GM19043 (cell line): ENCODE data around the gene NXPH1.

ENCODE experiments used
- ATAC-seq: cut with Tn5 transposase; IDR thresholded peaks from one replicate; pipeline ENCODE4 v1.9.1; 2021; ENCODE audit warnings: low read depth; ENCODE audit not compliant: unreplicated experiment

NXPH1 gene

DNA sequence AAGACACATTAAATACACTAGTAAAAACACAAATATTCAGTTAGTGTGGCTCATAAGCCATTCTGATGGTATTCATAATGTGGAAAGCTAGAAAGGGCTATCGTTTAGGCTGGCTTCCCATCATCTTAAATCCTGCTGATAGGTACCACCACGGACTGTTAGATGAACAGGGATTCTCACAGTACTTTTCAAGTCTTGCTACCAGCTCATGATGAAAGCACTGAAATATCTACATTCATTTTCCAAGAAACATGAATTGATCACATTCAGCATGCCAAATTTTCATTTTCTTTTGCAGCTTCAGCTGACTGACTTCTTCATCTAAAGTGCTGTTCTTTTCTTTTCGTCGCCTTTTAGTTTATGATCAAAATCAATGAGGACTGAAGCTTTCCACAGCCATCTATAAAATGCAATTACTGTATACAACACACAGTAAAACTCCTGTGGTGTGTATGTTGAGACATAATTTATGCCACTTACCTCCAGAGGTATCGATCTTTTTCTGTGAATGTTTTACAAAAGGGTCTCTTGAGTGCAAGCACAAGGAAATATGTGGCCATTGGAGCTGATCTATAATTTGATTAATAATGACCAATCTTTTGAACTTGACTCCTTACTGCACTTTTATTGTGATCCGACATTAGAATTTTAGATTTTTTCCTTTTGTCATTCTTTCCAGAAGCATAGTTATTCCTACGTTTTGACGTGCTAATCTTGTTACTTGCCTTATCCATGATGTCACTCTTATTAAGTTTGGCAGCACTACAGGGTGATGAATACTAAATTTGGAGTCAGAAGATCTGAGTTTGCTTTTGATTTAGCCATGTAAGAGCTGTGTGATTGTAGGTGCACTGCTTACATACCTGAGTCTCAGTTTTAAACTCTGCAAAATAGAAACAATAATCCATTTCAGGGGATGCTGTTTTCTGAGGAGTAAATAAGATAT lies 58.4 kb downstream of the NXPH1 start:
- no peak for ATAC-seq

DNA sequence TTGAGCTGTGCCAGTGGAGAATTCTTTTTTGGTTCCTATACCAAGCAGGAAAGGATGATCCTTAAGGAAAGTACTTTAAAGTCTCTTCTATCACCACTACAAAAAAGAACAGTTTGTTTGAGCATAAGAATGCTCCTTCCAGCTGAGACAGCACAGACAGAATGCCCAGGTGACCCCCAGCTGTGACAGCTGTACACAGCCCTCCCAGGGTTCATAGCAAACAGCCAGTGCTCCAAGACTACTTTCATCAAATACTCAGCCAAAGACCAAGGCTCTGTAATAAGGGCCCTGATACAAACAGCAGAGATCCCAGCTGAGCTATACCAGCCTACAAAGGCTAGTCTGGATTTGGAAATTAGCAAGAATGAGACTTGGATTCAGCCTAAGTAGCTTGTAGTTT lies 65.7 kb downstream of the NXPH1 start:
- no peak for ATAC-seq

DNA sequence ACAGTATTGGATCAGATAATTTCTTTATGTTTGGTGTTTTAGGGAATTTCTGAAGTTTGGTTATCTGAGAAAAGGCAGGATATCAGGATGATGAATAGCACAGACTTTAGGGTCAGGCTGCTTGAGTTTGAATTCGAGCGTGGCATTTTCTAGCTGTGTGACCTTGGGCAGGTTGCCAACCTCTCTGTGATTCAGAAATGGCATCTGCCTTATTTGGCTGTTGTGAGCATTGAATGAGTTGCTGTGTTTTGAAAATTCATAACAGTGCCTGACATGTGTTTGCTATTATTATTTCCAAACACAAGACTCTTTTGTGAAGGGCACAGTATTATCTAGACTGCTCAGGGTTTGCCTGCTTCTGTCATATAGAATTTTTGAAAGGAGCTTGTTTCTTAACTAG lies 66.9 kb downstream of the NXPH1 start:
- no peak for ATAC-seq

DNA sequence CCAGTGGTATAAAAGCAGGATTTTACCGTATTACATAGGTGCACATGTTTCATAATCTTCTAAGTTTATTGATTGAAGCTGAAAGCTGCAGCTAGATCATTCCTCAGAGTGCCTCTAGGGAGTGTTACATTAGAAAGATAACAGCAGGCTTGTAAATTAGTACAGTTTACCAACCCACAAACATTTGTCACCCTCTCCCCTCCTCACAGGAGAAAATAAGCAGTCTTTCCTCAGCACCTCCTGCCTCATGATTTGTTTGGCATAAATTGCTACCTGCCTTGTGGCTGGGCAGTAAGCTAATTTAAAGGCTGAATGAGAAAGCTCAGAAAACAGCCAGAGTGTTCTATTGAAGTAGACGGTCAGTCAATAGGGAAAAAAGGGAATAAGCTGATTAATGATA lies 74.2 kb downstream of the NXPH1 start:
- no peak for ATAC-seq

DNA sequence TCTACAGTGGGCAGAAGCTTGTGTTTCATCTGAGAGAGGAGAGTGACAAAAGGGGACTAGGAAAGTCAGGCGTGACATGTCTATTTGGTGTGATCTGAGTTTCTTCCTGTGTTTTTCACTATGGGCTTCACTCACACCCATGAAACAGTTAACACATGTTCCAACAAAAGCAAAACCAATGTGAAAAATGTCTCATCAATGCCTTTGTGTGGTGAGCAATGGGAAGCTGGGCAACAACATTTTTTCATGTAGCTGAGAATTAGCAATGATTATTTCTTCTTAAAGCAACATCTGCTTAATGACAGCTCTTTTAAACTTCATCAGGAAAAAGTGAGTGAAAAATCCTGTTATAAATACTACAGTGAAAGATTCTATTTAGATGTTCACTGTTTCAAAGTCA lies 76.2 kb downstream of the NXPH1 start:
- no peak for ATAC-seq

DNA sequence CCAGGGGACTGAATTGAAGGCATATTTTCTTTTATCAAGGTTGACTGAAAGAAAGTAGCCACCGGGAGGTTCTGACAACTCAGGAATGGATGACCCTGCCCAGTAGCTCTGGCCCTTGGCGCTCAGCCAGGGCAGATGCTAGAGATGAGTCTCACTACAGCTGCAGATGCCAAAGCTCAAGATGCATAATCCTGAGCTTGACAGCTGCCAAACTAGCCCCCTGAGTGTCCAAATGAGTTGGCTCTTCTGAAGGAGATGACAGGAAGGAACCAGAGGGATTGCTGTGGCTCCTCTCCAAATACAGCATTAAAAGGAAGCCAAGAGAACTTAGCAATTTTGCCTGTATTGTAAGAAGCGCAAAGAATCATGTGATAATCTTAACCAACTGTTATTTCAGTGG lies 78.4 kb downstream of the NXPH1 start:
- ATAC-seq: no peak

DNA sequence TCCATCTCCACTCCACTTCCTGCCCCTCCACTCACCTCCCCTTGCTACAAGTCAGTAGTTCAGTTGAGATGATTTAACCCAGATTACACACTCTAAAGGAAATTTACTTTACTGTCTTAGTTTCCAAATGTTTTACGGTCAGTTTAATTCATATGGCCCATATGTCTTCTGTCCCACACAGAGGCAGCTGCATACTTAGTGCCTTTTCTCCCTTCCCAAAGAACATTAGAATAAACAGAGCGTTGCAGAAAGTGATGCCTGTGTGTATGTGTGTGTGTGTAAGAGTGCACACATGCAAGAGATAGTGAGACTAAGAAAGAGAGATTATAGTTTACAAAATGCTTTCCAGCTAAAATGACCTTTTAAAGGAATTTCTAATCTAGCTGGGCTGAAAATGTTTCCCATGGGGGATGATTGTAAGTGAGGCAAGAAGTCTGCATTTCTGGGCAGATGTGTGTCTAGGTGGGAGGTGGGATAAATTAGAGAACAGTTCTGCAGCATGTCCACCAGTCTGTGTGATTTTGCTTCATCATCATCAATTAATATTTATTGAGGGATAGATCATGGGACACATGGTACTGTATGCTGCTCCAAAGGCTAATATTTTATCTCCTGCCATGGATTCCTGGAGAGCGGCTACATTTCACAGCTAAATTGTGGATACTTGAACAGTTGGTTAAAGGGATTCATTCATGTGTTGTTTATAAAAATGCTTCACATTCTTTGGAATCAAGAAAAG lies 81.5 kb downstream of the NXPH1 start:
- ATAC-seq: no peak

DNA sequence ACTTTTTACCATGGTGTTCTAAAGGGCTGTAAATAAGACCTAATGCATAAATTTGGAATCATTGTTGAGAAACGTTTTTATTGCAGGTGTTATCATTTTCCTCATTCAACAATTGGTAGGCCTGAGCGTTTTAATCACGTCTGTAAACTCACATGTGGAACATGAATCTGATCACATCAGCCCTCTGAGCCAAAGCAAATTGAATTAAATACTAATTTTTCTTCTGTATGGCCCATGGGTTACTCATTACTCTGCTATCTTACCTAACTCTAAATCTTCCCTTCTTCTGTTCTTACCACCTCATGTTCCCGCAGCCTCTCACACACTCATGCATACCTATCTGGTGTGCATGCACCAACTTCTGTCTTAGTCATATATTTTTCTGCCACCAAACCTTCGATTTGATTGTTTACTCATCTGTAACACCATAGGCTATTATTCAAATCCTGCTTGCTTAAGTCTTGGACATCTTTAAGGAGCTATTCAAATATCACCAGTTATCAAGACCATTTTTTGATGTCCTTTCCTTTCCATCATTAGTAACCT lies 82.3 kb downstream of the NXPH1 start:
- ATAC-seq: no peak

DNA sequence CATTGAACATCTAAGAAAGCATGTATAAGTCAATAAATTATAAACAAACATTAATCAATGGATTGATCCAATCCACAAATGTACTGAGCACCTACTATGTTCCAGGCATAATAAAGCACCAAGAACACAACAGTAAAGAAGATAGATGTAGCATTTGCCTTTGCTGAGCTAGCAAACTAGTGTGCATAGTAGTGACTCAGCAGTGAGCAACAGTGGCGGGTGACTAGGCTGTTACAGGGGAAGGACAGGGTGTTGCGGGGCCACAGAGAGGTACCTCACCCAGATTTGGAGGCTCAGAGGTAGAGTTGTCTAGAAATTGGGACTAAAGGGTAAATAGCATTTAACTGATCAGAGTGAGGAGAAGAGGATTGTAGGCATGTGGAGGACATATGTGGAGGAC lies 83.6 kb downstream of the NXPH1 start:
- ATAC-seq: no peak

DNA sequence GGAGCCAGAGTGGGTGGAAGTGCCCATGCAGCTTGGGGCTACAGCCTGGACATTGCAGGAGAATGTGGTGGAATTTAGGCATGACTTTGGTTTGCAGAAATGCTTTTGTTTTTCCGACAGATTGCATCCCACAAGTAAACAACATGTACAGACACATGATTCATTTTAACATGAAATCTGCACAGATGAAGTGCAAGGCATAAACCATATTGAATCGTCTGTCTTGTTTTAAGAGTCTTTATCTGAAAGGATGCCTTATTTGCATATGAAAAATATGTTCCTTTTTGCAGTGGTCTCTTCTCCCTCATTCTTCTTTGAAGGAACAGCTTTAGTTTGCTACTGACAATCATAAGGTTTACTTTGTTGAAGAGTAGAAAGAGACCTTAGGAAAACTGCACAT lies 94.9 kb downstream of the NXPH1 start:
- no peak for ATAC-seq

DNA sequence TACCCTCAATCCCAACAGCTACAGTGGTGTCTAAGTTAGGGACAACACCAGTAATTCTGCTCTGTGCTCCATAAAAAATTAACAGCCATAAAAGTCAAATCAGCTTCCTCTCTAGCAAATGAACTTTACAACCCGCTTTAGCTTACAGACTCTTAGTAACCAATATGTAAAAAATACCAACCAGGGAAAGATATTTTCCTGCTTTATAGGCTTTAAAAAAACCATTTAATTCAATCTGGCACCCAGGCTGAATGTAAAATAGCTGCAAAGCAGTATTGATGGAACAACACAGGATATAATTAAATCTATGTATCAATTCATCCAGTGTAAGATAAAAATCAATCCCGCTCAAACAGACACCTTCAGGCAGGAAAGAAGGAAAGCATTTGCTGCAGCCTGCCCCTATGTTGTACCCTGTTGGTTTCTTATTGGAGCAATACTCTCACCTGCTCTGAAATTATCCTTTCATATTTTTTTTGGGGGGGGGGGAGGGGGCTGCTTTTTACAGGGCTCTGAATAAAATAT lies 98.6 kb downstream of the NXPH1 start:
- no peak for ATAC-seq

DNA sequence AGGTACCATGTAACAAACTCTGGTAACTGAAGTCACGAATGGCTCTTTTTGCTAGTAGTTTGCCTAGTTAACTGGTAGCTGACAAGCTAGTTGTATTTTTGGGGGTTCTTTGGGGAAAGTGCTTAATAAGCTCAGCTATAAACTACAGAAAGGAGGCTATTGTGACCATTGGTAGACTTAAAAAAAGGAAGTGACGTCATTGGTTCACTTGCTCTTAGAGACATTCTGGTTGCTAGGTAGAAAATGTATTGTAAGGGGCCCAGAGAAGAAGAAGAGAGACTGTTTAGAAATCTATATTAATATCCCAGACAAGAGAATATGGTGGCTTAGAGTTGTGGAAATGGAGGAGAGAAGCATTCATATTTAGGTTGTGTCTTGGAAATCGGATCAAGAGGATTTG lies 103.0 kb downstream of the NXPH1 start:
- ATAC-seq: no peak

DNA sequence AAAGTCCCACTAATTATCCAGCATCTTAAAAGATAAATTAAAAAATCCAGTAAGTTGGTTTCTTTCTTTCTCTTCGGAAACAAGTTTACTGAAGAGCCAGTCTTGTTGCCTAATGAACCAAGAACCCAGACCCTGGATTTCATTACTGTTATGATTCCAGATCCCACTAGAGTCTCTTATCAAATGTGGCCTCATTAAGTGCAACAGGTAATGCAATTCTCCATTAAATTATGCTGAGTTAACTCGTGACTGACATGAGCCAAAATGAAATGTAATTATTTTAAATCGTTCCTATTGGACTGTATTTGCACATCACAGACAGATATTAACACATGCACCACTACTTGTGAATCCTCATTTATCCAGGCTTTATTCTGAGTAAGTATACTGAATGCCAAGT lies 115.6 kb downstream of the NXPH1 start:
- ATAC-seq: no peak

DNA sequence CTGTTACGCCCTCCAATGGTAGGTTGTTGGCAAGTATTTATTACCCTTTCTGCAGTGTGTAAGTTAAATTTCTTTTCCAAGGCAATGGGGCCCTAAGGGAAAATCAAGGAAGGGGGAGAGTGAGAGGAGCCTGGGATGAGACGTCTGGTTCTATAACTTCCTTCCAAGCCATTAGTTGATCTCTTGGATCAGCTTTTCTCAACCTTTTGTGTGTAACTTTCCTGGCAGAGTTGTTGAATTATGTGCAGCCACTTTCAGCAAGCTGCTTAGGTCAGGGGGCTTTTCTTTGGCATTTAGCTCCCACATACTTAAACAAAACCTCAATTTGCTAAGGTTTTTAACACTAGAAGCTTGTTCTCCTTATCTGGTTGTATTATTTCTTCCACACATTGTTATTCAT lies 127.1 kb downstream of the NXPH1 start:
- no peak for ATAC-seq

DNA sequence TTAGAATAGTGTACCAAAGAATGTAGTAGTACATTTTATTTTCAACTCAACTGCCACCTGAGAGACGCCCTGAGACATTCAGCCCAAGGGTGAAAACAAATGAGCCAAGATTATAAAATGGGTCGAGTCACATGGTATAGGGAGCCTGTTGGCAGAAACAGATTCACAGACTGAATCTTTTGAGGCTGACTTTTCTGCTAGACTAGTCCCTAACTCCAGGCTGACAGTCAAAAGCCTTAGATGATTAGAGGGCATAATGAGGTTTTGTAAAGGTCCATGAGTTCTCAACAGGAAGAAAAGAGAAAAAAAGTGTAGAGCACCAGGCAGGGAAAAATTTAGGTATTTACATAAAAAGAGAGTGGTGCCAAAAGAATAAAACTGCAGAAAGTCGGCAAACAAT lies 128.0 kb downstream of the NXPH1 start:
- ATAC-seq: no peak

DNA sequence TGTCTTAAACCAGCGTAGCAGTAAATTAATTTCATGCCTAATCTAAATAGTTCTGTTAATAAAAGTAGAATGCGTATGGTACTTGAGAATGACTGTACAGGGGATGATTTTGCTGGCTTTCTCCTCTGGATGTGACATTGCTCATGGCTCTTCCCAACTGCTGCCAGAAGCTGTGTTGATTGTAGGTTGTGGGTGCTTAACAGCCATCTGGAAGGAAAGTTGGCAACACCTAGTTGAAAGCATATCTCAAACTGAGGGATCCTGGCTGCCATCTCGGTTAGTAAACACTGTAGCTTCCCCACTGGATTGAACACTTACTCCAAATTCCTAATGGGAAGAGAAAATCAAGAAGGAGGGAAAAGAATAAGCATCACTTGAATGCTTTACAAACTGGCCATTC lies 130.9 kb downstream of the NXPH1 start:
- ATAC-seq: no peak

DNA sequence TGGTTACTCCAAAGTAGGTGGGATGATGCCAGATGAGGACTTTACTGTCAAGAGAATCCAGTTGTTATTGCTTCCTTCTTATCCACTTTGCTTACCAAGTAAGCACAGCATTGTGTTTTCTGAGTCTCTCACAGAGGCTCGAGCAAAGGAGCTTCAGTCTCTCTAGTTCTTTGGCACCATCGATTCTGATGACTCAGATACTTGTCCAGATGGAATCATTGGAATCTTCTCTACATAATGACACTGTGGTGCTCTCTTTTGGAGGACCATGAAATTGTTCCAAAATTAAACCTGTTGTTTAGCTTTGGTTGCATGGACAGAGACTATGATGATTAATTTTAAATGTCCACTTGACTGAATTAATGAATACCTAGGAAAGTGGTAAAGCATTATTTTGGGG lies 132.6 kb downstream of the NXPH1 start:
- no peak for ATAC-seq

DNA sequence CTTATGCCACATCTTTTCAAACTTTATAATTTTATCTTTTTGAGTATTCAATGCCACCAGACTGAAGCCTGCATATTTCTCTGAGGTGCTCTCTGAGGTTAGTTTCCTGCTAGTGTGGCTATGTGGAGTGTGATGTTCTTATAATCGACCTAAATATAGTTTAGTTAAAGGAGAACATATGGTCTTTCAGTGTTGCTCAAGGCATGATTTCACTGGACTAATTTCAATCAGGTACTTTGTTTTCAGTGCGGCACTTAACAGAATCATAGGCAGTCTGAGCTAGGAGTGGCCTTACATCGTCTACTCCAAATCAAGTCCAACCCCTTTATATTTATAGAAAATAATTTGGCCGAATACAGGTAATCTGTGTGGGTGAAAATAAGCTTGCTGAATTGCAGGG lies 134.2 kb downstream of the NXPH1 start:
- ATAC-seq: no peak

DNA sequence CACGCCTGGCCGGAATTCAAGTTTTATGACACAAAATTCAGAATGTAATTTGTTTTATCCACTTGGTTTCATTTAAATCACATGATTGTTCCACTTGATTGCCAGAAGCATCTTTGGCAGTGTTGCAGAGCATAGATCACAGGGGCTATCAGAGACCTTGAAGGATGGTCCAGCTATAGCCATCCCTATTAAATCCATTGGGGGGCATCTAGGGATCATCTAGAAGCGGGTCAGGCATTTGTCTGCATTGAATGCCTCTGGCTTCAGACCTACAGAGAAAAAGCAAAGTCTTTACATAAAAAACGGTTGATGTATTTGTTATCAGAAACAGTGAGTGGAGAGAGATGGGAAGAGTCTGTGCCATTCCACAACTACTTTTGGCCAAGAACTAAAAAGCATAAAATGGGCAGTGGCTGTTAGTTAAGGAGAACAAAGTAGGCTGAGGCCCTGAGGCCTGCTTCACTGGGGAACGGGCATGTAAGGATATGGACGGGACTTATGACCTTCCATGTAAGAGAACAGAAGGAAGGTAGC lies 146.3 kb downstream of the NXPH1 start:
- no peak for ATAC-seq

DNA sequence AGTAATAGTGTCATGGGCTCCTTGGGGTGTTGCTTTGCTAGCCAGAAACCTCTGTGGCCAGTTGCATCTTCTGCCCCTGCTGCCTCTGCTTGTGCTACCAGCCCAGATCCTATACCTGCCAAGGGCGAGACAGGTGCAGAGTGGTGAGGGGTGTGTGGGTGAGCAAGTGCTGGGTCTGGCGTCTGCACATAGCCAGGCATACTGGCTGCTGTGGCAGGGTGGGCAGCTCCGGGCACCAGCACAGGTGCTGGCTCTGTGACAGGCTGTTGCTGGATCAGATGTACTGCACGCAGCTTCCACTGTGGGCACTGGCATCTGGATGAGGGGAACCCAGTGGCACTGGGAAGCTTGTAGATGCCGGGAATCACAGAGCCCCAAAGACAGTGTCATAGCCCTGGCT lies 148.4 kb downstream of the NXPH1 start:
- ATAC-seq: no peak

DNA sequence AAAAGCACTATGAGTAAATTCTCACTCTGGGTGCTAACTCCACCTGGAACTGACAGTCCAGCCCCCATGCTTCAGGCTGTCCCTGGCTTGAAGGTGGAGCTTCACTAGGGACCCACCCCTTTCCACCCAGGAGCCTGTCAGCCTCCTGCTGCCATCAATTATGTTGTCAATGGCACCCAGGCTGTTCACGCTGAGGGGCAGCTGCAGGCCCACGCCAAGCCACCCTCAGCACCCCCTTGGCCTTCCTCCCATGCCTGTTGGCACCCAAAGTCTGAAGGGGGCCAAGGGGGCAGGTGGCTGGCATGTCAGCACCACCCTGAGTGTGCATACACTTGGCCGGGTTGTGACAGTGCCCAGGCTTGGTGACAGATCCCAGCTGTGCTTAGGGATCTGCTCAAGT lies 149.3 kb downstream of the NXPH1 start:
- ATAC-seq: no peak
